ENCODE data around the gene ZPBP2.
"Not testable (repeated sequence)": the region's sequence is repeated elsewhere in the genome, so short reads cannot be mapped to it uniquely, and the experiment has no call there.

Gene ZPBP2

GRCh38 chr17:39867880-39868553, at the start of gene ZPBP2:
Gene ZPBP2 (plus strand): TSS chr17:39868202. CDS start chr17:39868355, 153 bp downstream.
- no peak for DNase-seq (ENCODE audit: low spot score)

GRCh38 chr17:39818358-39819000, 49.5 kb upstream of the ZPBP2 start:
- no peak for DNase-seq (ENCODE audit: low spot score)

- no peak for DNase-seq (ENCODE audit: low spot score)
These were observed 47.5 kb upstream of the ZPBP2 start for GRCh38 chr17:39820541-39820940.

GRCh38 chr17:39820987-39821386, 47.0 kb upstream of the ZPBP2 start:
- DNase-seq (ENCODE audit: low spot score): no peak

- DNase-seq (ENCODE audit: low spot score): peak; percentile 58
These were observed 46.0 kb upstream of the ZPBP2 start for GRCh38 chr17:39822051-39822451.

GRCh38 chr17:39823407-39824054, 44.5 kb upstream of the ZPBP2 start:
- DNase-seq (ENCODE audit: low spot score): no peak

- no peak for DNase-seq (ENCODE audit: low spot score)
These were observed 41.7 kb upstream of the ZPBP2 start for GRCh38 chr17:39826334-39826733.

- peak; percentile 56 for DNase-seq (ENCODE audit: low spot score)
These were observed 39.6 kb upstream of the ZPBP2 start for GRCh38 chr17:39828443-39828842.

- DNase-seq (ENCODE audit: low spot score): no peak
These were observed 36.4 kb upstream of the ZPBP2 start for GRCh38 chr17:39831588-39831987.

- DNase-seq (ENCODE audit: low spot score): no peak
These were observed 34.0 kb upstream of the ZPBP2 start for GRCh38 chr17:39834017-39834416.

- no peak for DNase-seq (ENCODE audit: low spot score)
These were observed 32.8 kb upstream of the ZPBP2 start for GRCh38 chr17:39835038-39835786.

GRCh38 chr17:39836117-39836516, 31.9 kb upstream of the ZPBP2 start:
- no peak for DNase-seq (ENCODE audit: low spot score)

- DNase-seq (ENCODE audit: low spot score): no peak
These were observed 29.9 kb upstream of the ZPBP2 start for GRCh38 chr17:39838057-39838456.

GRCh38 chr17:39838784-39839183, 29.2 kb upstream of the ZPBP2 start:
- no peak for DNase-seq (ENCODE audit: low spot score)

- no peak for DNase-seq (ENCODE audit: low spot score)
These were observed 26.8 kb upstream of the ZPBP2 start for GRCh38 chr17:39841134-39841683.

- no peak for DNase-seq (ENCODE audit: low spot score)
These were observed 22.8 kb upstream of the ZPBP2 start for GRCh38 chr17:39845052-39845846.

- DNase-seq (ENCODE audit: low spot score): no peak
These were observed 21.8 kb upstream of the ZPBP2 start for GRCh38 chr17:39846205-39846604.

GRCh38 chr17:39848600-39848999, 19.4 kb upstream of the ZPBP2 start:
- peak; percentile 26 for DNase-seq (ENCODE audit: low spot score)

GRCh38 chr17:39850186-39850585, 17.8 kb upstream of the ZPBP2 start:
- not testable (repeated sequence) for DNase-seq (ENCODE audit: low spot score)

GRCh38 chr17:39852239-39852638, 15.8 kb upstream of the ZPBP2 start:
- DNase-seq (ENCODE audit: low spot score): no peak

GRCh38 chr17:39854909-39855308, 13.1 kb upstream of the ZPBP2 start:
- no peak for DNase-seq (ENCODE audit: low spot score)

Data from kidney tubule cell (primary cell).